ENCODE results near the gene GDPD1. TPM values are rescaled to one million over a fixed set of nuclear protein-coding genes. Genes with fewer than 3 reads are reported as not detected.
"Not testable (repeated sequence)": the region's sequence is repeated elsewhere in the genome, so short reads cannot be mapped to it uniquely, and the experiment has no call there.

Gene GDPD1
- total and polyA plus RNA-seq, 9 of the 15 experiments (the other 6 are each of a cell fraction or from before 2014, with no cell fraction given), result 5.7 to 15.2 (median 9.3) TPM

GRCh38 chr17:59228588-59228987, 8.3 kb downstream of the GDPD1 start:
- intact Hi-C loops (cut with micrococcal nuclease); BruUV-seq (replicated peaks); H3K9me3 ChIP-seq (replicated peaks; ENCODE audit: control insufficient read depth, insufficient read depth, low read depth, low read length); H3K4me2 ChIP-seq (ENCODE audit: insufficient read depth, low read length); H3K4me3 ChIP-seq; FAIRE-seq; in situ Hi-C loops (cut with MboI); H4K20me1 ChIP-seq (replicated peaks; ENCODE audit: control insufficient read depth, insufficient read depth, low read length); CTCF ChIA-PET (ENCODE audit: low intra/inter-chr PET ratio); H3K27ac ChIP-seq (ENCODE audit: extremely low read depth, low read depth, low read length); H3K79me2 ChIP-seq (ENCODE audit: control insufficient read depth, insufficient read depth, low read length); H3K4me1 ChIP-seq (replicated peaks in 1 of 2; ENCODE audit: control insufficient read depth in 2 of 2, insufficient read depth in 2 of 2, low read length in 2 of 2); H2AFZ ChIP-seq (ENCODE audit: low read depth, low read length); H3K9me1 ChIP-seq (ENCODE audit: control insufficient read depth, insufficient read depth, low read length); ATAC-seq; H3K27me3 ChIP-seq (ENCODE audit: control insufficient read depth in 2 of 2, insufficient read depth in 2 of 2, low read length in 2 of 2); H3K36me3 ChIP-seq (ENCODE audit: control insufficient read depth, insufficient read depth, low read length); DNase-seq (ENCODE audit: extremely low read depth in 1 of 4, low spot score in 3 of 4); H3K9ac ChIP-seq (ENCODE audit: insufficient read depth in 1 of 2, low read depth in 2 of 2, low read length in 2 of 2): not testable (repeated sequence)
- TF ChIP-seq ZNF121 (CRISPR knock-in tag; conservative IDR thresholded peaks at IDR 0.05), result peak; percentile 88
- WGBS (ENCODE audit: insufficient coverage, low coverage, missing lambda C conversion rate), result 60% methylated on average over 1 of the region's 1 CpG
- POLR2A ChIA-PET, result interaction anchor here (0.6 to 1.3 kb wide), 6 partner anchors 10 to 839 kb away, joined by 3 to 6 read pairs (median 3); no protein-coding TSS in a partner anchor

GRCh38 chr17:59230764-59231163, 10.5 kb downstream of the GDPD1 start:
- BruUV-seq (replicated peaks), result no TSS peak
- Histone ChIP-seq H3K27me3 (ENCODE audit: control insufficient read depth in 2 of 2, insufficient read depth in 2 of 2, low read length in 2 of 2) (no peaks in the 10 kb centered on the region), H3K79me2 (ENCODE audit: control insufficient read depth, insufficient read depth, low read length) (no peaks in the 10 kb centered on the region), H3K4me1 (replicated peaks in 1 of 2; ENCODE audit: control insufficient read depth in 2 of 2, insufficient read depth in 2 of 2, low read length in 2 of 2) (no peaks in the 10 kb centered on the region), H3K36me3 (ENCODE audit: control insufficient read depth, insufficient read depth, low read length) (no peaks in the 10 kb centered on the region), H4K20me1 (replicated peaks; ENCODE audit: control insufficient read depth, insufficient read depth, low read length) (no peaks in the 10 kb centered on the region), H3K4me3 (no peak overlapping the region), H3K4me2 (ENCODE audit: insufficient read depth, low read length) (no peak overlapping the region), H2AFZ (ENCODE audit: low read depth, low read length) (no peak overlapping the region), H3K27ac (ENCODE audit: extremely low read depth, low read depth, low read length) (no peak overlapping the region), H3K9ac (ENCODE audit: insufficient read depth in 1 of 2, low read depth in 2 of 2, low read length in 2 of 2) (no peak overlapping the region), H3K9me1 (ENCODE audit: control insufficient read depth, insufficient read depth, low read length) (no peaks in the 10 kb centered on the region), H3K9me3 (replicated peaks; ENCODE audit: control insufficient read depth, insufficient read depth, low read depth, low read length) (no peaks in the 10 kb centered on the region)
- intact Hi-C loops (cut with micrococcal nuclease) (no loop called here), in situ Hi-C loops (cut with MboI) (no loop called here)
- FAIRE-seq (no peak), ATAC-seq (no peak), DNase-seq (ENCODE audit: extremely low read depth in 1 of 4, low spot score in 3 of 4) (no peak)
- TF ChIP-seq ZNF143 (CRISPR knock-in tag; IDR thresholded peaks at IDR 0.05) (no peak), NCOR1 (IDR thresholded peaks at IDR 0.05) (no peak), ADNP (tag; IDR thresholded peaks at IDR 0.05) (no peak), SUPT5H (IDR thresholded peaks at IDR 0.05) (no peak), KLF13 (tag; IDR thresholded peaks at IDR 0.05; ENCODE audit: borderline replicate concordance, low read depth) (no peak), ZNF316 (IDR thresholded peaks at IDR 0.05) (peak; percentile 53; the same call in 1 of the 2 replicates)
- CTCF ChIA-PET (ENCODE audit: low intra/inter-chr PET ratio), result no interaction called here
- 81% methylated on average over 3 of the region's 3 CpGs for WGBS (ENCODE audit: insufficient coverage, low coverage, missing lambda C conversion rate)
- POLR2A ChIA-PET, result interaction anchor here (0.6 to 0.9 kb wide), 2 partner anchors 10 to 898 kb away, joined by 3 read pairs; partner anchors contain the start of gene GDPD1

Measured in K562 (cell line).